ENCODE measurements around the gene KLHL7. TPM values are rescaled to one million over a fixed set of nuclear protein-coding genes. Genes with fewer than 3 reads are reported as not detected.

KLHL7 gene, protein sequence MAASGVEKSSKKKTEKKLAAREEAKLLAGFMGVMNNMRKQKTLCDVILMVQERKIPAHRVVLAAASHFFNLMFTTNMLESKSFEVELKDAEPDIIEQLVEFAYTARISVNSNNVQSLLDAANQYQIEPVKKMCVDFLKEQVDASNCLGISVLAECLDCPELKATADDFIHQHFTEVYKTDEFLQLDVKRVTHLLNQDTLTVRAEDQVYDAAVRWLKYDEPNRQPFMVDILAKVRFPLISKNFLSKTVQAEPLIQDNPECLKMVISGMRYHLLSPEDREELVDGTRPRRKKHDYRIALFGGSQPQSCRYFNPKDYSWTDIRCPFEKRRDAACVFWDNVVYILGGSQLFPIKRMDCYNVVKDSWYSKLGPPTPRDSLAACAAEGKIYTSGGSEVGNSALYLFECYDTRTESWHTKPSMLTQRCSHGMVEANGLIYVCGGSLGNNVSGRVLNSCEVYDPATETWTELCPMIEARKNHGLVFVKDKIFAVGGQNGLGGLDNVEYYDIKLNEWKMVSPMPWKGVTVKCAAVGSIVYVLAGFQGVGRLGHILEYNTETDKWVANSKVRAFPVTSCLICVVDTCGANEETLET
- 27.3 and 32.8 TPM in 2 replicates for total RNA-seq (2014; rRNA removed; shearing (Covaris generic))

DNA sequence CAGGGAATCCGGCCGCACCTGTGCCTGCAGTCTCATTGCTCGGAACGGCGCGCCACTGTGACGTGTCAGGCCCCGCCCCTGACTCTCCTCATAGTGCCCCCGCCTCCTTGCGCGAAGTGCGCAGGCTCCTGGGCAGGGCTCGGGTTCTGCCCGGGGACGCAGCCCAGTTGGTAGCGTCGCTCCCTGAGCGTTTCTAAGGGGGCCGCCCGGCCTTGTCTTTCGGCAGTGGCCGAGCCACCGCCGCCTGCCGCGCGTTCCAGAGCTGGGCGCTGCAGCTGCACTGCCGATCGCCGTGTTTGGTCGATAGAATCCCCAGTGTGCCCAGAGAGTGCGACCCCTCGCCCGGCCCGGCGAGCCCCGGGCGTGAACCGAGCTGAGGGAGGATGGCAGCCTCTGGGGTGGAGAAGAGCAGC, at the start of gene KLHL7:
Gene KLHL7, plus strand, starts transcription at position 142 of the 413 bp plus-strand sequence. Its CDS starts 242 bp downstream, at position 384.

DNA sequence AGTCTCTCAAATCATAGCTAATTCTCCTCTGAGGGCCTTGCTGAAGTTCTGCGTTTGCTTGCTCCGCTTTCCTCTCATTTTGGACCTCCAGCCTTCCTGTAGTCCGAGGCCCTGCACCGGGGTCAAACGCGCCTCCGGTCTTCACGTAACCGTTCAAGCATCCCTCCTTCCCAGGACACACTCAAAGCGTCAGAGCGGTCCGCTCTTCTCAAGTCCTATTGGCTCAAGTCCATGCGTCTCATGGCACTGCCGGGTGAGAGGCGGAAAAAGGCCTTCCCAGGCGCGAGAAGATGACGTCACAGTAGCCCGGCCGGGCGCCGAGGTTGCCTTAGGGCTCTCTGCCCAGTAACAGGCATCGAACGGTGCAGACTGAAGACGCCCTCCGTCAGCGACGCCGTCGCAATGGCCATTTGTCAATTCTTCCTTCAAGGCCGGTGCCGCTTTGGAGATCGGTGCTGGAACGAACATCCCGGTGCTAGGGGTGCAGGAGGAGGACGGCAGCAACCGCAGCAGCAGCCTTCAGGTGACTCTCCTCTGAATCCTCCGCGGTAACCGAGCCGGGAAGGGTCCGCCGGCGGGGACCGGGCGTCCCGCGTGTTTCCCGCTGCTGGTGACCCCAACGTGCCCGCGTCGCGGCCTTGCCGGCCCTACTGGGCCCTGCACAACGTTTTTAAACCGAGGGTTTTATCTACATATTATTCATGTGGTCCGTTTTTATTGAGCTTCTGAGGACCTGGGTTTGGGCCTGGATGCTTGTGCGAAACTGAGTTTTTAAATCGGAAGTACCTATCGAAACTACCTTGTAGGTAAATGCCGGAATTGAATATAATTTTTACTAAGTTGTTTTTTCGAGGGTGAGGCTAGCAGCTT, 76.3 kb downstream of the KLHL7 start, which contains the start of gene NUP42:
Gene NUP42, plus strand, starts transcription at position 365 of the 870 bp plus-strand sequence. Its CDS starts 38 bp downstream, at position 403.

Other genes starting within 250 kb of the KLHL7 start
- gene HYCC1, start 91.7 kb upstream of the KLHL7 start, total RNA-seq (2014; rRNA removed; shearing (Covaris generic)): 20.9 and 24.1 TPM in 2 replicates
- 46.1 and 62.2 TPM in 2 replicates for gene NUP42, start 76.3 kb downstream of the KLHL7 start, total RNA-seq (2014; rRNA removed; shearing (Covaris generic))
- gene GPNMB, start 141.0 kb downstream of the KLHL7 start, total RNA-seq (2014; rRNA removed; shearing (Covaris generic)): 25.9 and 26.3 TPM in 2 replicates
- 193 and 194 TPM in 2 replicates for gene MALSU1, start 193.6 kb downstream of the KLHL7 start, total RNA-seq (2014; rRNA removed; shearing (Covaris generic))